A549 (cell line): Measurements from ENCODE around the gene SLIT3.

Experiments used
- ESRRA ChIP-seq: fragments of 150-350 bp; IDR thresholded peaks from 2 replicates; pipeline ENCODE4 v1.6.1; 2014; ENCODE audit warnings: mild to moderate bottlenecking, low read length, borderline replicate concordance
- MAX ChIP-seq: IDR thresholded peaks from 2 replicates; pipeline ENCODE4 v1.6.1; 2012
- MYC ChIP-seq: IDR thresholded peaks from 2 replicates; pipeline ENCODE4 v1.6.1; 2012; ENCODE audit warnings: mild to moderate bottlenecking, inconsistent platforms, low read length, improper control_type of control experiment, borderline replicate concordance
- USF2 ChIP-seq: fragments of 450-650 bp; IDR thresholded peaks from 2 replicates; pipeline ENCODE4 v1.6.1; 2014; ENCODE audit warnings: antibody characterized with exemption
- TF ChIP-seq, protein P1 (sequence below): fragments of 200-600 bp; sonication (generic); IDR thresholded peaks from 2 replicates; pipeline ENCODE4 v1.6.1; 2016; ENCODE audit warnings: antibody characterized with exemption, mild to moderate bottlenecking, moderate library complexity

DNA sequence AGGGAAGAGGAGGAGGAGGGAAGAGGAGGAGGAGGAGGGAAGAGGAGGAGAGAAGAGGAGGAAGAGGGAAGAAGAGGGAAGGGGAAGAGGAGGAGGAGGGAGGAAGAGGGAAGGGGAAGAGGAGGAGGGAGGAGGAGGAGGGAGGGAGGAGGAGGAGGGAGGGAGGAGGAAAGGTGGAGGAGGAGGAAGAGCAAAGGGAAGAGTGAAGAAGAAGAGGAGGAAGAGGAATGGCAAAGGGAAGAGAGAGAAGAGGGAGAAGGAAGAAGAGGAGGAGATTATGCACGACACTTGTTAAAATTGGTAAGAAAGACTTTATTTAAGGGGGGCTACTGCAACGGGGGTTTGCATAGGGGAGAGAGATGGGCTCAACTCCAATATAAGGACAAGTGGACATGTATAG, 221.2 kb downstream of the SLIT3 start:
- TF ChIP-seq MAX (no peak), ESRRA (no peak), MYC (no peak), USF2 (no peak)
- TF ChIP-seq, protein P1, sequence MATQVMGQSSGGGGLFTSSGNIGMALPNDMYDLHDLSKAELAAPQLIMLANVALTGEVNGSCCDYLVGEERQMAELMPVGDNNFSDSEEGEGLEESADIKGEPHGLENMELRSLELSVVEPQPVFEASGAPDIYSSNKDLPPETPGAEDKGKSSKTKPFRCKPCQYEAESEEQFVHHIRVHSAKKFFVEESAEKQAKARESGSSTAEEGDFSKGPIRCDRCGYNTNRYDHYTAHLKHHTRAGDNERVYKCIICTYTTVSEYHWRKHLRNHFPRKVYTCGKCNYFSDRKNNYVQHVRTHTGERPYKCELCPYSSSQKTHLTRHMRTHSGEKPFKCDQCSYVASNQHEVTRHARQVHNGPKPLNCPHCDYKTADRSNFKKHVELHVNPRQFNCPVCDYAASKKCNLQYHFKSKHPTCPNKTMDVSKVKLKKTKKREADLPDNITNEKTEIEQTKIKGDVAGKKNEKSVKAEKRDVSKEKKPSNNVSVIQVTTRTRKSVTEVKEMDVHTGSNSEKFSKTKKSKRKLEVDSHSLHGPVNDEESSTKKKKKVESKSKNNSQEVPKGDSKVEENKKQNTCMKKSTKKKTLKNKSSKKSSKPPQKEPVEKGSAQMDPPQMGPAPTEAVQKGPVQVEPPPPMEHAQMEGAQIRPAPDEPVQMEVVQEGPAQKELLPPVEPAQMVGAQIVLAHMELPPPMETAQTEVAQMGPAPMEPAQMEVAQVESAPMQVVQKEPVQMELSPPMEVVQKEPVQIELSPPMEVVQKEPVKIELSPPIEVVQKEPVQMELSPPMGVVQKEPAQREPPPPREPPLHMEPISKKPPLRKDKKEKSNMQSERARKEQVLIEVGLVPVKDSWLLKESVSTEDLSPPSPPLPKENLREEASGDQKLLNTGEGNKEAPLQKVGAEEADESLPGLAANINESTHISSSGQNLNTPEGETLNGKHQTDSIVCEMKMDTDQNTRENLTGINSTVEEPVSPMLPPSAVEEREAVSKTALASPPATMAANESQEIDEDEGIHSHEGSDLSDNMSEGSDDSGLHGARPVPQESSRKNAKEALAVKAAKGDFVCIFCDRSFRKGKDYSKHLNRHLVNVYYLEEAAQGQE, result no peak
